ENCODE measurements around the gene TMPRSS9.

Gene TMPRSS9

DNA sequence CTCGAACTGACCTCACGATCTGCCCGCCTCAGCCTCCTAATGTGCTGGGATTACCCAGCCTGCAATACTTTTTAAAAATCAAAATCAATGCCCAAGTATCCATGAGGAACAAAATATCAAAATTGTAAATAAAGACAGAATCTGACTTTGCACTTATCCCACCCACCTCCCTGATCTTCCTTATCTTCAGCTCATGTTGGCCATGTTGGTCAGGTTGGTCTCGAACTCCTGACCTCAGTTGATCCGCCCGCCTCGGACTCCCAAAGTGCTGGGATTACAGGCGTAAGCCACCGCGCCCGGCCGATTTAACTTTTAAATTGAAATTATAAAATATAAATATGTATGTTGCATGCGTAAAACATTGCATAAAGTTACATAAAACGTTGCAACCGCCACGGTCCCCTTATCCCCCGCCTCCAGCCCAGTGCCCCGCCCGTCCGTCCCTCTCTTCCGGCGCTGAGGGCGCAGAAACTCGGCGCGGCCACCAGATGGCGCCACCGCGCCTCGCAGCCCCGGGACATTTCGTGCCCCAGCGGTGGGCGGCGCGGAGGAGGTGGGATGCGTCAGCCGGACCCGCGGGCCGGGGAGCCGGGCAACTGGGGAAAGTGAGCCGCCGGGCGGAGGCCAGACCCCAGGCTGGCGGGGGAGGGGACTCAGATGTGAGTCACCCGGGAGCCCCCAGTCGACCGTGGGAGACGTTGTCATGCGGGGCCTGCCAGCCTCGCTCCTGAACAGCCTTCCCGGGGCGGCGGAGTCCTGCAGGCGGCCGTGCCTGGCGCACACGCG is 114.4 kb downstream of the TMPRSS9 start:
- Histone ChIP-seq H3K36me3 (ENCODE audit: control insufficient read depth in 4 of 4, insufficient read depth in 4 of 4, low read length in 3 of 4) (peaks cover 0 to 5% (median 0%) of the 10 kb centered on the region in 4 experiments), H3K4me3 (ENCODE audit: control insufficient read depth in 1 of 7, extremely low read depth in 1 of 7, insufficient read depth in 4 of 7, low read depth in 2 of 7, low read length in 6 of 7) (peak overlapping the region in 6 of 7 experiments; percentile 32 to 96 (median 65)), H3K4me1 (ENCODE audit: control extremely low read depth in 1 of 4, control insufficient read depth in 4 of 4, insufficient read depth in 4 of 4, low read length in 3 of 4) (peaks cover 2 to 55% (median 48%) of the 10 kb centered on the region in 4 experiments), H3K27ac (ENCODE audit: insufficient read depth in 1 of 2, low read depth in 1 of 2, low read length in 2 of 2, poor library complexity in 1 of 2, severe bottlenecking in 2 of 2) (no peak overlapping the region), H3K27me3 (replicated peaks in 2 of 5; ENCODE audit: control insufficient read depth in 4 of 5, insufficient read depth in 5 of 5, low read length in 4 of 5) (no peaks in the 10 kb centered on the region), H3K9me3 (ENCODE audit: control extremely low read depth in 1 of 5, control insufficient read depth in 4 of 5, insufficient read depth in 2 of 5, low read depth in 1 of 5, low read length in 4 of 5) (no peaks in the 10 kb centered on the region)
- WGBS (ENCODE audit: insufficient coverage): 9% methylated on average over 29 of the region's 60 CpGs
- ChIA-PET CTCF (interaction anchor here (0.8 to 3.1 kb wide), 12 partner anchors 18 to 162 kb away, joined by 3 to 18 read pairs (median 4); partner anchors contain the start of gene LMNB2), POLR2A (interaction anchor here (1.4 to 2.1 kb wide), 3 partner anchors 14 to 125 kb away, joined by 3 to 17 read pairs (median 8); no protein-coding TSS in a partner anchor)
- DNase-seq: peak; percentile 89 to 92 (median 92)

DNA sequence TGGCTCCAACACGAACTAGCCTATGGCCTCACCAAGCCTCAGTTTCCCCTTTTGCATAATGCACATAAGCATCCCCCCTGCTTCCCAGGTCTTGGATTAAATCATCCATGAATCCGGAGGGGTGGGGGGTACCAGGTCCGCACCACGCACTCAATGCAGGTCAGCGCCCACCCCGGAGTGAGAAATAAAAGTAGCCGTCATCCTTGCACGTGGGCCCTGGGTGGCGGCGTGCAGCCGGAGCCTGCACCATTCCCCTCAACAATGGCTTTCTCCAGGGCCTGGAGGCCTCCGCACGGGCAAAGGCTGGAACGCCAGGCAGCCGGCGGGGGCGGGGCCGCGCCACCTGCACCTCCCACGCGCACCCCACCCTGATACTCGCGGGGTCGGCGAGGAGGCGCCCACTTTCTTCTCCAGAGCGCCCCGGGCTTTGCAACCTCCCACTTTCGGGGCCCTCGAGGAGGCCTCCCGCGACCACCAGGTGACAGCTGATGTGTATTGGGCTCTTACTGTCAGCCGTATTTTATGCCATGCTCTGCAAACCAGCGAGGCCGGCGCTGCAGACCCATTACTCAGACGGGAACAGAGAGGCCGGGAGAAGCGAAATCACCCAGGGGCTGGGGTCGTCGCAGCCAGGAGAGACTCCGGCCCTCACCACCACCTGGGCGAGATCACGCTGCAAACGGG is 115.1 kb downstream of the TMPRSS9 start:
- 0% methylated on average over 29 of the region's 45 CpGs for WGBS (ENCODE audit: insufficient coverage)
- H3K9me3 ChIP-seq (ENCODE audit: control extremely low read depth in 1 of 5, control insufficient read depth in 4 of 5, insufficient read depth in 2 of 5, low read depth in 1 of 5, low read length in 4 of 5): no peaks in the 10 kb centered on the region
- DNase-seq: peak in 2 of 3 donors; percentile 79 to 84
- no peaks in the 10 kb centered on the region for H3K27me3 ChIP-seq (replicated peaks in 2 of 5; ENCODE audit: control insufficient read depth in 4 of 5, insufficient read depth in 5 of 5, low read length in 4 of 5)
- ChIA-PET CTCF (interaction anchor here (0.6 to 4.9 kb wide), 10 partner anchors 16 to 147 kb away, joined by 3 to 29 read pairs (median 4); no protein-coding TSS in a partner anchor), POLR2A (interaction anchor here (0.6 to 3.5 kb wide), 22 partner anchors 13 to 164 kb away, joined by 3 to 21 read pairs (median 8); partner anchors contain the start of gene LMNB2)
- peak overlapping the region in 1 of 2 experiments; percentile 5 for H3K27ac ChIP-seq (ENCODE audit: insufficient read depth in 1 of 2, low read depth in 1 of 2, low read length in 2 of 2, poor library complexity in 1 of 2, severe bottlenecking in 2 of 2)
- peak overlapping the region in 6 of 7 experiments; percentile 32 to 96 (median 65) for H3K4me3 ChIP-seq (ENCODE audit: control insufficient read depth in 1 of 7, extremely low read depth in 1 of 7, insufficient read depth in 4 of 7, low read depth in 2 of 7, low read length in 6 of 7)
- peaks cover 0 to 5% (median 0%) of the 10 kb centered on the region in 4 experiments for H3K36me3 ChIP-seq (ENCODE audit: control insufficient read depth in 4 of 4, insufficient read depth in 4 of 4, low read length in 3 of 4)
- H3K4me1 ChIP-seq (ENCODE audit: control extremely low read depth in 1 of 4, control insufficient read depth in 4 of 4, insufficient read depth in 4 of 4, low read length in 3 of 4): peaks cover 2 to 58% (median 51%) of the 10 kb centered on the region in 4 experiments

All from common myeloid progenitor, CD34-positive (primary cell).